HL-60/S4 (cell line): ENCODE results near the gene SLC44A5.
"Not testable (repeated sequence)": the region's sequence is repeated elsewhere in the genome, so short reads cannot be mapped to it uniquely, and the experiment has no call there.

Source experiments
- in situ Hi-C: fragments of 300-500 bp; cut with MboI; formaldehyde crosslinking; loops from 2 replicates; pipeline ENCODE4 v1.14.3; 2022; ENCODE audit warnings: low sequenced_read_pairs

Gene SLC44A5

GRCh38 chr1:75611014-75611413, at the start of gene SLC44A5:
TSS of gene SLC44A5 (minus strand) at chr1:75611114. CDS start at chr1:75541447, 69,667 bp downstream.
- in situ Hi-C loops = no loop called here

GRCh38 chr1:75655931-75656330, 45.0 kb upstream of the SLC44A5 start:
- in situ Hi-C loops = no loop called here

GRCh38 chr1:75647183-75647582, 36.3 kb upstream of the SLC44A5 start:
- in situ Hi-C loops = not testable (repeated sequence)

- in situ Hi-C loops = not testable (repeated sequence)
These were observed 34.2 kb upstream of the SLC44A5 start for GRCh38 chr1:75645153-75645552.

GRCh38 chr1:75643460-75643859, 32.5 kb upstream of the SLC44A5 start:
- in situ Hi-C loops = no loop called here

- in situ Hi-C loops = no loop called here
These were observed 30.4 kb upstream of the SLC44A5 start for GRCh38 chr1:75641325-75641724.

- in situ Hi-C loops = no loop called here
These were observed 29.2 kb upstream of the SLC44A5 start for GRCh38 chr1:75640137-75640536.

- in situ Hi-C loops = no loop called here
These were observed 21.5 kb upstream of the SLC44A5 start for GRCh38 chr1:75632350-75632949.

GRCh38 chr1:75630998-75631397, 20.1 kb upstream of the SLC44A5 start:
- in situ Hi-C loops = no loop called here

- in situ Hi-C loops = no loop called here
These were observed 19.2 kb upstream of the SLC44A5 start for GRCh38 chr1:75630004-75630594.

- in situ Hi-C loops = no loop called here
These were observed 14.9 kb upstream of the SLC44A5 start for GRCh38 chr1:75625795-75626194.

GRCh38 chr1:75618382-75618781, 7.5 kb upstream of the SLC44A5 start:
- in situ Hi-C loops = no loop called here

- in situ Hi-C loops = no loop called here
These were observed 5.8 kb upstream of the SLC44A5 start for GRCh38 chr1:75616436-75617433.

- in situ Hi-C loops = no loop called here
These were observed 4.9 kb upstream of the SLC44A5 start for GRCh38 chr1:75615613-75616435.

- in situ Hi-C loops = no loop called here
These were observed 3.5 kb upstream of the SLC44A5 start for GRCh38 chr1:75614399-75614756.

GRCh38 chr1:75613916-75614315, 3.0 kb upstream of the SLC44A5 start:
- in situ Hi-C loops = no loop called here

- in situ Hi-C loops = no loop called here
These were observed 2.1 kb upstream of the SLC44A5 start for GRCh38 chr1:75612976-75613375.

GRCh38 chr1:75602486-75602885, 8.4 kb downstream of the SLC44A5 start:
- in situ Hi-C loops = no loop called here

- in situ Hi-C loops = no loop called here
These were observed 10.1 kb downstream of the SLC44A5 start for GRCh38 chr1:75600781-75601180.

- in situ Hi-C loops = no loop called here
These were observed 16.6 kb downstream of the SLC44A5 start for GRCh38 chr1:75594327-75594726.

- in situ Hi-C loops = not testable (repeated sequence)
These were observed 17.5 kb downstream of the SLC44A5 start for GRCh38 chr1:75593457-75593856.
